BLaER1 treated with 17β-estradiol and CSF1 and Interleukin-3, amounts not matched to agents 10 nM and 100 nM (cell line): ENCODE measurements around the gene STARD13.
A peak's percentile ranks its signal among the peaks of the same experiment; 100 is the strongest.

ENCODE experiments used
- H3K27ac ChIP-seq, 11 experiments: shearing (Covaris generic); formaldehyde crosslinking; 2 replicates each; pipeline ENCODE4 v1.8.1; 2022
- H3K27me3 ChIP-seq, 11 experiments: shearing (Covaris generic); formaldehyde crosslinking; 2 replicates each; pipeline ENCODE4 v1.8.1; 2022
- H3K36me3 ChIP-seq, 11 experiments: shearing (Covaris generic); formaldehyde crosslinking; 2 replicates each; pipeline ENCODE4 v1.8.1; 2022
- H3K4me1 ChIP-seq, 10 experiments: shearing (Covaris generic); formaldehyde crosslinking; 2 replicates each; pipeline ENCODE4 v1.8.1; 2022
- H3K4me2 ChIP-seq, 11 experiments: shearing (Covaris generic); formaldehyde crosslinking; 2 replicates each; pipeline ENCODE4 v1.8.1; 2022
- H3K4me3 ChIP-seq, 10 experiments: shearing (Covaris generic); formaldehyde crosslinking; 2 replicates each; pipeline ENCODE4 v1.8.1; 2022
- H3K9ac ChIP-seq, 11 experiments: shearing (Covaris generic); formaldehyde crosslinking; 2 replicates each; pipeline ENCODE4 v1.8.1; 2022
- H3K9me3 ChIP-seq, 11 experiments: shearing (Covaris generic); formaldehyde crosslinking; replicated peaks in 1 of 11; 2 replicates each; pipeline ENCODE4 v1.8.1; 2022
- H4K20me1 ChIP-seq, 11 experiments: shearing (Covaris generic); formaldehyde crosslinking; 2 replicates each; pipeline ENCODE4 v1.8.1; 2022
- Cebpa-rat ChIP-seq, 11 experiments: shearing (Covaris generic); IDR thresholded peaks; 2 replicates each; pipeline ENCODE4 v1.8.1; 2022

Gene STARD13

GRCh38 chr13:33262594-33262993 lies 23.0 kb downstream of the STARD13 start:
- Histone ChIP-seq H3K4me1 (peaks cover 0 to 20% (median 4%) of the 10 kb centered on the region in 10 experiments; a peak in 11 of 20 replicates), H3K27ac (peak overlapping the region in 2 of 11 experiments; percentile 15 to 42; a peak in 2 of 22 replicates), H3K4me3 (no peak overlapping the region)

DNA sequence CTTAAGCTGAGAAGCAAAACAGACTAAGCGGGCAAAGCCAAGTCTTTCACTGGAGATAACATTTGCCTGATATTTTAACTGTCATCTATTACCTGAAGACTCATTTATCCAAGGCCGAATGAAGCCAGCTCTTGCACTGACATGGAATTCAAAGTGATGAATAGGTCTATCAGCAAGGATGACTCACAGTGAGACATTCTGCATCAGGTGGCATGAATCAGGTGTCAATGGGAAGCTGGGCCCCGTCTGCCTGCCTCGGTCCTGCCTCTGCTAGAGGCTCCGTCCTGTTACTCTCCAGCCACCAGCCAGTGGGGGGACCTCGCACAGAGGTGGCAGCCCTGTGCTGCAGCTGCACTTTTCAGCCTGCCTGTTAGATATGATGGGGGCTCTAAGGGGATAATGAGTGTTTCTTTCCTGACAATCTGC lies 23.5 kb downstream of the STARD13 start:
- H3K4me1 ChIP-seq = peaks cover 0 to 20% (median 4%) of the 10 kb centered on the region in 10 experiments; a peak in 11 of 20 replicates
- no peaks in the 10 kb centered on the region for H3K27me3 ChIP-seq
- H3K9ac ChIP-seq = no peak overlapping the region
- no peaks in the 10 kb centered on the region for H3K36me3 ChIP-seq
- no peaks in the 10 kb centered on the region for H3K9me3 ChIP-seq
- H3K27ac ChIP-seq = no peak overlapping the region; a peak in 1 of 22 replicates
- no peak for TF ChIP-seq Cebpa-rat (IDR thresholded peaks at IDR 0.05)
- 0 out of 22 replicates have a peak overlapping the region, but pooled peaks of 2 of the 11 experiments have one; percentile 15 for H3K4me2 ChIP-seq
- H3K4me3 ChIP-seq = no peak overlapping the region
- no peaks in the 10 kb centered on the region for H4K20me1 ChIP-seq

More at GRCh38 chr13:33262594-33262993, 23.0 kb downstream of the STARD13 start:
- TF ChIP-seq Cebpa-rat (IDR thresholded peaks at IDR 0.05) = no peak
- Histone ChIP-seq H3K9ac (no peak overlapping the region), H3K27me3 (no peaks in the 10 kb centered on the region), H4K20me1 (no peaks in the 10 kb centered on the region), H3K4me2 (peak overlapping the region in 6 of 11 experiments; percentile 15 to 55 (median 34); a peak in 8 of 22 replicates), H3K9me3 (no peaks in the 10 kb centered on the region), H3K36me3 (no peaks in the 10 kb centered on the region)

DNA sequence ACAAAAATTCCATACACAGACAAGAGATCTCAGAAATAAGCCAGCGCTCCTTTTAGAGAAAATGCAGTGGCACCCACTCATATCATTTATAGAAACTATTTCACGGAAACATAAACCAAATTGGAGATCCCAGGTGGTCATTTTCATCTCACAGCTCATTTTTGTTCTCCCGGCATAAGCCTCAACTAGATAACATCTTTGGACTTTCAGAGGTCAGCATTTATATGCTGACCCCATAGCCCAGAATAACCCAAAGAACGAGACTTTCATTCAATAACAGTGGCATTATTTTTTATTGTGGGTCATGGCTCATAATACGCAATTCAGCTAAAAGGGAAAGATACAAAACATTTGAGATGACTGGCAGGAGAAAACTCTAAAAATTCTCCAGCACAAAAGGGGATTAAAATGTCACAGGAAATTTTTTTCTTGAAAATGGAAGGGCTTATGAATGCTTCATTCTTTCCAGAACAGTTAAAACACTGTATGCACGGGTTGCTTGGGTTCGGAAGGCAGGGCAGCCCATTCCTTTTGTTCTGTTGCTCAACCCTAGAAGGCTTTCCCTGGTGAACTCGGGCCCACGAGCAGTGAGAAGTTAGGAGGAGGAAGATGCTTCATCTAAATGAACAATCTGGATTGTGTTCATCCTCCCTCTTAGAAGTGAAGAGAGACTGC lies 24.0 kb downstream of the STARD13 start:
- Histone ChIP-seq H3K9me3 (no peaks in the 10 kb centered on the region), H3K27me3 (no peaks in the 10 kb centered on the region), H3K4me1 (peaks cover 0 to 20% (median 4%) of the 10 kb centered on the region in 10 experiments; a peak in 11 of 20 replicates), H3K9ac (no peak overlapping the region), H3K27ac (no peak overlapping the region; a peak in 1 of 22 replicates), H3K4me3 (no peak overlapping the region), H3K4me2 (no peak overlapping the region), H4K20me1 (no peaks in the 10 kb centered on the region), H3K36me3 (no peaks in the 10 kb centered on the region)
- TF ChIP-seq Cebpa-rat (IDR thresholded peaks at IDR 0.05) = no peak

- Histone ChIP-seq H3K27ac (no peak overlapping the region), H3K9me3 (no peaks in the 10 kb centered on the region), H3K4me2 (no peak overlapping the region), H3K27me3 (no peaks in the 10 kb centered on the region), H3K4me1 (peaks cover 0 to 20% (median 4%) of the 10 kb centered on the region in 10 experiments; a peak in 11 of 20 replicates), H3K9ac (no peak overlapping the region), H4K20me1 (no peaks in the 10 kb centered on the region), H3K4me3 (no peak overlapping the region), H3K36me3 (no peaks in the 10 kb centered on the region)
- no peak for TF ChIP-seq Cebpa-rat (IDR thresholded peaks at IDR 0.05)
Observed at GRCh38 chr13:33260168-33261098, 25.1 kb downstream of the STARD13 start.

DNA sequence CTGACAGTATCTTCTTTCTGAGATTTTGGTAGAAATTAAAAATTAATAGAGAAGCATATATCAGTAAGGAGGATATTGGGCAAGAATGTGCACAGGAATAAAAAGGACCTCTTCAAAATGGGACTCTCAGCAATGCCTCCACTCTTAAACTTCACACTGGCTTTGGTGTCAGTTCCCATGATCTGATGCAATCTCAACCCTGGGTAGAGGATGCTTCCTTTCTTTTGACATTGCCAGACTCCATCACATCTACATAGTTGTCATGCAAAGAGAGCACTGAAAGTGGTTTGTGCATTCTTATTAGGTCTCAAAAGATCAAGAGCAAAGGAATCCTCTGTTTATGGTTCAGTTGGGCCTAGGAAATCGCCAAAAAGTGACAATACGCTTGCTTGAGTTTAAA lies 26.3 kb downstream of the STARD13 start:
- Histone ChIP-seq H3K27ac (no peak overlapping the region; a peak in 1 of 22 replicates), H3K36me3 (no peaks in the 10 kb centered on the region), H3K9ac (no peak overlapping the region), H3K4me3 (no peak overlapping the region), H4K20me1 (no peaks in the 10 kb centered on the region), H3K27me3 (no peaks in the 10 kb centered on the region), H3K9me3 (no peaks in the 10 kb centered on the region), H3K4me1 (peaks cover 0 to 20% (median 4%) of the 10 kb centered on the region in 10 experiments; a peak in 11 of 20 replicates), H3K4me2 (no peak overlapping the region; a peak in 1 of 22 replicates)
- TF ChIP-seq Cebpa-rat (IDR thresholded peaks at IDR 0.05) = no peak

- H3K36me3 ChIP-seq = no peaks in the 10 kb centered on the region
- no peak overlapping the region for H3K4me2 ChIP-seq
- H3K4me3 ChIP-seq = no peak overlapping the region
- no peak overlapping the region; a peak in 1 of 22 replicates for H3K27ac ChIP-seq
- H4K20me1 ChIP-seq = no peaks in the 10 kb centered on the region
- no peaks in the 10 kb centered on the region for H3K9me3 ChIP-seq
- peaks cover 0 to 18% (median 4%) of the 10 kb centered on the region in 10 experiments; a peak in 11 of 20 replicates for H3K4me1 ChIP-seq
- no peak overlapping the region for H3K9ac ChIP-seq
- no peak for TF ChIP-seq Cebpa-rat (IDR thresholded peaks at IDR 0.05)
- no peaks in the 10 kb centered on the region for H3K27me3 ChIP-seq
Observed at GRCh38 chr13:33258808-33259193, 26.8 kb downstream of the STARD13 start.

- H3K27me3 ChIP-seq = no peaks in the 10 kb centered on the region
- H3K27ac ChIP-seq = no peak overlapping the region
- H3K4me1 ChIP-seq = peaks cover 0 to 13% (median 3%) of the 10 kb centered on the region in 10 experiments; a peak in 11 of 20 replicates
- H3K9ac ChIP-seq = no peak overlapping the region
- no peak overlapping the region for H3K4me3 ChIP-seq
- no peaks in the 10 kb centered on the region for H4K20me1 ChIP-seq
- H3K4me2 ChIP-seq = no peak overlapping the region
- no peak for TF ChIP-seq Cebpa-rat (IDR thresholded peaks at IDR 0.05)
- no peaks in the 10 kb centered on the region for H3K9me3 ChIP-seq
- no peaks in the 10 kb centered on the region for H3K36me3 ChIP-seq
Observed at GRCh38 chr13:33257841-33258807, 27.4 kb downstream of the STARD13 start.

GRCh38 chr13:33256148-33256840 lies 29.3 kb downstream of the STARD13 start:
- Histone ChIP-seq H4K20me1 (no peaks in the 10 kb centered on the region), H3K4me3 (no peak overlapping the region), H3K9me3 (no peaks in the 10 kb centered on the region), H3K4me1 (peaks cover 0 to 8% (median 5%) of the 10 kb centered on the region in 10 experiments; a peak in 13 of 20 replicates), H3K27me3 (no peaks in the 10 kb centered on the region), H3K36me3 (no peaks in the 10 kb centered on the region), H3K27ac (no peak overlapping the region), H3K4me2 (no peak overlapping the region), H3K9ac (no peak overlapping the region)
- no peak for TF ChIP-seq Cebpa-rat (IDR thresholded peaks at IDR 0.05)
